IMR-90 (cell line): ENCODE data around the gene MTUS2. TPM values are rescaled to one million over a fixed set of nuclear protein-coding genes. Genes with fewer than 3 reads are reported as not detected.

Source experiments
- ATAC-seq: fragments of 200-7000 bp; cut with Tn5 transposase; 2 replicates; pipeline ENCODE4 v1.9.1; 2020; ENCODE audit warnings: low read depth, mild to moderate bottlenecking, moderate library complexity
- BruUV-seq: library from RNA; stranded (reverse); fragments of 400-500 nt; replicated peaks from 2 replicates; lab custom pipeline; 2021; lab: Mats Ljungman, UMichigan
- CTCF ChIA-PET: fragments of 300-600 bp; formaldehyde crosslinking; extraction: SDS; loops from one replicate; lab custom pipeline; 2021; ENCODE audit warnings: antibody characterized with exemption; lab: Yijun Ruan, JAX
- POLR2A ChIA-PET: fragments of 300-600 bp; sonication (Branson Sonifier 250); formaldehyde crosslinking; loops from one replicate; lab custom pipeline; 2022; ENCODE audit warnings: antibody characterized with exemption; ENCODE audit not compliant: unreplicated experiment; lab: Charles Lee
- DNase-seq: peaks from one replicate; pipeline ENCODE4 v3.0.0; 2013
- H2AFZ ChIP-seq: replicated peaks from 2 replicates; pipeline ENCODE3; 2013; ENCODE audit warnings: low read length, mild to moderate bottlenecking; ENCODE audit not compliant: poor library complexity
- H2AK5ac ChIP-seq: 2 replicates; pipeline ENCODE4 v1.6.1; 2013; ENCODE audit warnings: low read depth, low read length, inconsistent platforms
- H2AK9ac ChIP-seq: replicated peaks from 2 replicates; pipeline ENCODE3; 2013; ENCODE audit warnings: mild to moderate bottlenecking, low read depth, low read length, moderate library complexity; ENCODE audit not compliant: poor library complexity
- H2BK120ac ChIP-seq: 2 replicates; pipeline ENCODE4 v1.6.1; 2013; ENCODE audit warnings: low read depth, low read length, inconsistent platforms
- H2BK15ac ChIP-seq: 3 replicates; pipeline ENCODE4 v1.6.1; 2013; ENCODE audit warnings: low read depth, low read length, inconsistent platforms
- H2BK20ac ChIP-seq: 2 replicates; pipeline ENCODE4 v1.6.1; 2013; ENCODE audit warnings: low read depth, mild to moderate bottlenecking, inconsistent platforms, low read length, moderate library complexity
- H2BK5ac ChIP-seq: 2 replicates; pipeline ENCODE4 v1.6.1; 2013; ENCODE audit warnings: mild to moderate bottlenecking, low read depth, low read length, inconsistent platforms; ENCODE audit not compliant: poor library complexity, severe bottlenecking
- H3K14ac ChIP-seq: replicated peaks from 2 replicates; pipeline ENCODE4 v1.6.1; 2013; ENCODE audit warnings: low read depth, low read length, inconsistent platforms
- H3K18ac ChIP-seq: 2 replicates; pipeline ENCODE4 v1.6.1; 2013; ENCODE audit warnings: low read depth, low read length, control low read depth
- H3K23ac ChIP-seq: 2 replicates; pipeline ENCODE4 v1.6.1; 2013; ENCODE audit warnings: low read depth, low read length, inconsistent platforms
- H3K27ac ChIP-seq: 2 replicates; pipeline ENCODE4 v1.5.1; 2013; ENCODE audit warnings: mild to moderate bottlenecking, control low read depth, low read length; ENCODE audit not compliant: insufficient read depth
- H3K27me3 ChIP-seq: 2 replicates; pipeline ENCODE4 v1.6.1; 2013; ENCODE audit warnings: low read length; ENCODE audit not compliant: control insufficient read depth, insufficient read depth
- H3K36me3 ChIP-seq: 2 replicates; pipeline ENCODE4 v1.6.1; 2013; ENCODE audit warnings: low read length, mixed read lengths; ENCODE audit not compliant: control insufficient read depth, insufficient read depth
- H3K4ac ChIP-seq: 2 replicates; pipeline ENCODE4 v1.6.1; 2013; ENCODE audit warnings: low read depth, low read length, inconsistent platforms
- H3K4me1 ChIP-seq: 2 replicates; pipeline ENCODE4 v1.6.1; 2013; ENCODE audit warnings: low read length, mixed read lengths; ENCODE audit not compliant: control insufficient read depth, insufficient read depth
- H3K4me2 ChIP-seq: 2 replicates; pipeline ENCODE4 v1.6.1; 2013; ENCODE audit warnings: low read depth, mild to moderate bottlenecking, control low read depth, low read length, moderate library complexity
- H3K4me3 ChIP-seq: 2 replicates; pipeline ENCODE4 v1.5.1; 2013; ENCODE audit warnings: low read depth, mild to moderate bottlenecking, control low read depth, low read length, moderate library complexity; ENCODE audit not compliant: insufficient read depth
- H3K56ac ChIP-seq: 2 replicates; pipeline ENCODE4 v1.6.1; 2013; ENCODE audit warnings: low read length, inconsistent platforms; ENCODE audit not compliant: insufficient read depth; ENCODE audit errors: extremely low read depth
- H3K79me1 ChIP-seq, 2 experiments: 2 replicates each; pipeline ENCODE4 v1.6.1; 2013; ENCODE audit warnings: low read length in 2 of 2, inconsistent platforms in 1 of 2, low read depth in 1 of 2
- H3K9ac ChIP-seq: 2 replicates; pipeline ENCODE4 v1.6.1; 2013; ENCODE audit warnings: low read depth, low read length, control low read depth
- H3K9me1 ChIP-seq: 2 replicates; pipeline ENCODE4 v1.6.1; 2013; ENCODE audit warnings: low read length, inconsistent platforms; ENCODE audit not compliant: insufficient read depth
- H3K9me3 ChIP-seq: 2 replicates; pipeline ENCODE4 v1.6.1; 2013; ENCODE audit warnings: low read length; ENCODE audit not compliant: control insufficient read depth, insufficient read depth
- H4K20me1 ChIP-seq: 2 replicates; pipeline ENCODE4 v1.6.1; 2013; ENCODE audit warnings: low read length, inconsistent platforms; ENCODE audit not compliant: insufficient read depth
- H4K5ac ChIP-seq: 2 replicates; pipeline ENCODE4 v1.6.1; 2013; ENCODE audit warnings: mild to moderate bottlenecking, low read depth, low read length, control low read depth
- H4K8ac ChIP-seq, 2 experiments: 2 replicates each; pipeline ENCODE4 v1.6.1; 2013; ENCODE audit warnings: low read depth in 2 of 2, low read length in 2 of 2, control low read depth in 1 of 2, inconsistent platforms in 1 of 2
- H4K91ac ChIP-seq: 2 replicates; pipeline ENCODE4 v1.6.1; 2013; ENCODE audit warnings: low read depth, low read length, inconsistent platforms; ENCODE audit not compliant: insufficient read depth
- CHD1 ChIP-seq: IDR thresholded peaks from 2 replicates; pipeline ENCODE4 v1.6.1; 2012; ENCODE audit warnings: low read depth, low read length, improper control_type of control experiment
- MAZ ChIP-seq: IDR thresholded peaks from 2 replicates; pipeline ENCODE4 v1.6.1; 2012; ENCODE audit warnings: low read depth, mild to moderate bottlenecking, low read length, improper control_type of control experiment, moderate library complexity, borderline replicate concordance
- RFX5 ChIP-seq: IDR thresholded peaks from 2 replicates; pipeline ENCODE4 v1.8.0; 2012; ENCODE audit warnings: low read depth, mild to moderate bottlenecking, low read length, moderate library complexity
- SMC3 ChIP-seq: fragments of 150-350 bp; IDR thresholded peaks from 2 replicates; pipeline ENCODE4 v1.6.1; 2016; ENCODE audit warnings: low read depth, mild to moderate bottlenecking, antibody characterized with exemption, low read length, moderate library complexity
- USF2 ChIP-seq: fragments of 150-350 bp; IDR thresholded peaks from 2 replicates; pipeline ENCODE4 v1.6.1; 2017; ENCODE audit warnings: mild to moderate bottlenecking, antibody characterized with exemption, low read length, low read depth
- WGBS, 2 experiments: methylation state at CpG; one replicate each; pipeline versions ENCODE4 v1.1.5 to v1.1.7; 2013; ENCODE audit warnings: missing lambda C conversion rate in 2 of 2; ENCODE audit not compliant: insufficient read length in 1 of 2; ENCODE audit errors: extremely low coverage in 2 of 2; 5-methylcytosine and 5-hydroxymethylcytosine counted together
- dilution Hi-C: fragments of 300-500 bp; cut with HindIII; formaldehyde crosslinking; loops from one replicate; pipeline ENCODE4 v1.14.3; 2018; ENCODE audit warnings: low sequenced_read_pairs; ENCODE audit not compliant: unreplicated experiment
- in situ Hi-C: fragments of 300-500 bp; cut with MboI; formaldehyde crosslinking; loops from 3 replicates; pipeline ENCODE4 v1.14.3; 2019; ENCODE audit warnings: low sequenced_read_pairs, inconsistent platforms, mixed read lengths
- intact Hi-C: fragments of 100-400 bp; cut with micrococcal nuclease; formaldehyde crosslinking; loops from 2 replicates; pipeline ENCODE4 v1.10.0; 2022
- polyA plus RNA-seq, 3 experiments: library from polyadenylated mRNA; depleted of rRNA; stranded (reverse); fragments of >200 nt; gene quantifications; 2 replicates each; pipeline ENCODE4 v1.2.3, GENCODE V29; 2012; ENCODE audit warnings: low replicate concordance in 1 of 3
- total RNA-seq: library from RNA; depleted of rRNA; stranded (reverse); fragments of >200 nt; gene quantifications from 2 replicates; pipeline ENCODE4 v1.2.3, GENCODE V29; 2012

The MTUS2 gene
- total and polyA plus RNA-seq, 2 of the 4 experiments (the other 2 are of a cell fraction): under 0.01 to 0.02 TPM

- no peaks in the 10 kb centered on the region for H3K27me3 ChIP-seq
Observed at GRCh38 chr13:29193083-29193482, 372.9 kb downstream of the MTUS2 start.

More at GRCh38 chr13:29193083-29193482, 372.9 kb downstream of the MTUS2 start:
- Histone ChIP-seq H3K4me2 (no peak overlapping the region), H3K4me1 (no peaks in the 10 kb centered on the region), H2BK5ac (no peak overlapping the region), H3K23ac (no peak overlapping the region), H3K9me1 (no peaks in the 10 kb centered on the region), H4K20me1 (no peaks in the 10 kb centered on the region), H3K14ac (no peak overlapping the region), H3K36me3 (no peaks in the 10 kb centered on the region), H3K18ac (no peak overlapping the region), H2BK15ac (no peak overlapping the region), H4K91ac (no peak overlapping the region), H2BK20ac (no peak overlapping the region), H3K79me1 (no peaks in the 10 kb centered on the region), H3K4ac (no peak overlapping the region), H2AK9ac (no peak overlapping the region), H4K5ac (no peak overlapping the region), H3K9me3 (peaks cover 8% of the 10 kb centered on the region), H3K4me3 (no peak overlapping the region), H2AFZ (no peak overlapping the region), H2BK120ac (no peak overlapping the region), H3K9ac (no peak overlapping the region), H2AK5ac (no peak overlapping the region), H4K8ac (no peak overlapping the region), H3K27ac (no peak overlapping the region), H3K56ac (no peak overlapping the region)
- CTCF ChIA-PET: no interaction called here
- dilution Hi-C loops: no loop called here
- intact Hi-C loops: no loop called here
- no CpG with 5 or more reads among the region's 1 CpG for WGBS, 2 experiments
- BruUV-seq: no TSS peak
- POLR2A ChIA-PET: no interaction called here
- in situ Hi-C loops: no loop called here
- DNase-seq (no peak), ATAC-seq (no peak)
- TF ChIP-seq RFX5 (no peak), MAZ (no peak), CHD1 (no peak), USF2 (no peak), SMC3 (no peak)
